SK-N-SH treated with all-trans-retinoic acid at 6 μM for 48 hours (cell line): ENCODE data around the gene BNC2.

Source experiments
- ATAC-seq: fragments of 200-7000 bp; cut with Tn5 transposase; 3 replicates; pipeline ENCODE4 v1.9.1; 2020; ENCODE audit warnings: mild to moderate bottlenecking, moderate library complexity
- BACH2 ChIP-seq: fragments of 250-450 bp; sonication (Bioruptor Pico); IDR thresholded peaks from 2 replicates; pipeline ENCODE4 v1.9.0; 2021; ENCODE audit warnings: mild to moderate bottlenecking, borderline replicate concordance
- CSDC2 ChIP-seq: fragments of 250-450 bp; sonication (Bioruptor Pico); IDR thresholded peaks from 2 replicates; pipeline ENCODE4 v1.5.0; 2020; ENCODE audit warnings: mild to moderate bottlenecking, moderate library complexity
- ESRRG ChIP-seq: fragments of 250-450 bp; sonication (Bioruptor Pico); IDR thresholded peaks from 2 replicates; pipeline ENCODE4 v1.6.1; 2021; ENCODE audit warnings: mild to moderate bottlenecking
- GLIS3 ChIP-seq: fragments of 250-450 bp; sonication (Bioruptor Pico); IDR thresholded peaks from 2 replicates; pipeline ENCODE4 v1.5.0; 2020; ENCODE audit warnings: mild to moderate bottlenecking, moderate library complexity
- ISL1 ChIP-seq: fragments of 250-450 bp; sonication (Bioruptor Pico); IDR thresholded peaks from 2 replicates; pipeline ENCODE4 v2.1.2; 2022; ENCODE audit warnings: mild to moderate bottlenecking, moderate library complexity
- OSR1 ChIP-seq: fragments of 250-450 bp; sonication (Bioruptor Pico); IDR thresholded peaks from 2 replicates; pipeline ENCODE4 v1.8.0; 2022; ENCODE audit warnings: moderate library complexity, mild to moderate bottlenecking, inconsistent platforms
- RARB ChIP-seq: fragments of 250-450 bp; sonication (Bioruptor Pico); IDR thresholded peaks from 2 replicates; pipeline ENCODE4 v1.8.0; 2021; ENCODE audit warnings: mild to moderate bottlenecking, moderate library complexity
- TCF4 ChIP-seq: fragments of 250-450 bp; sonication (Bioruptor Pico); IDR thresholded peaks from 2 replicates; pipeline ENCODE4 v1.8.0; 2021; ENCODE audit warnings: mild to moderate bottlenecking, moderate library complexity, borderline replicate concordance
- ZC3H10 ChIP-seq: fragments of 250-450 bp; sonication (Bioruptor Pico); IDR thresholded peaks from 2 replicates; pipeline ENCODE4 v1.5.1; 2021; ENCODE audit warnings: mild to moderate bottlenecking, moderate library complexity
- ZFP3 ChIP-seq: fragments of 250-450 bp; sonication (Bioruptor Pico); IDR thresholded peaks from 2 replicates; pipeline ENCODE4 v1.5.0; 2020; ENCODE audit warnings: mild to moderate bottlenecking, moderate library complexity
- ZNF70 ChIP-seq: fragments of 450-650 bp; formaldehyde crosslinking; IDR thresholded peaks from 2 replicates; pipeline ENCODE4 v1.5.0; 2020; ENCODE audit warnings: mild to moderate bottlenecking, moderate library complexity
- TF ChIP-seq, protein P1 (sequence below): fragments of 250-450 bp; sonication (Bioruptor Pico); IDR thresholded peaks from 2 replicates; pipeline ENCODE4 v1.5.1; 2020; ENCODE audit warnings: low read depth, mild to moderate bottlenecking, moderate library complexity
- TF ChIP-seq, protein P2 (sequence below): fragments of 250-450 bp; sonication (Bioruptor Pico); IDR thresholded peaks from 2 replicates; pipeline ENCODE4 v1.5.1; 2021; ENCODE audit warnings: mild to moderate bottlenecking, moderate library complexity
- TF ChIP-seq, protein P3 (sequence below): fragments of 250-450 bp; sonication (Bioruptor Pico); IDR thresholded peaks from 2 replicates; pipeline ENCODE4 v1.8.0; 2020; ENCODE audit warnings: mild to moderate bottlenecking, moderate library complexity, borderline replicate concordance
- TF ChIP-seq, protein P4 (sequence below): fragments of 250-450 bp; sonication (Bioruptor Pico); IDR thresholded peaks from 2 replicates; pipeline ENCODE4 v1.5.0; 2020; ENCODE audit warnings: mild to moderate bottlenecking, moderate library complexity

The BNC2 gene

DNA sequence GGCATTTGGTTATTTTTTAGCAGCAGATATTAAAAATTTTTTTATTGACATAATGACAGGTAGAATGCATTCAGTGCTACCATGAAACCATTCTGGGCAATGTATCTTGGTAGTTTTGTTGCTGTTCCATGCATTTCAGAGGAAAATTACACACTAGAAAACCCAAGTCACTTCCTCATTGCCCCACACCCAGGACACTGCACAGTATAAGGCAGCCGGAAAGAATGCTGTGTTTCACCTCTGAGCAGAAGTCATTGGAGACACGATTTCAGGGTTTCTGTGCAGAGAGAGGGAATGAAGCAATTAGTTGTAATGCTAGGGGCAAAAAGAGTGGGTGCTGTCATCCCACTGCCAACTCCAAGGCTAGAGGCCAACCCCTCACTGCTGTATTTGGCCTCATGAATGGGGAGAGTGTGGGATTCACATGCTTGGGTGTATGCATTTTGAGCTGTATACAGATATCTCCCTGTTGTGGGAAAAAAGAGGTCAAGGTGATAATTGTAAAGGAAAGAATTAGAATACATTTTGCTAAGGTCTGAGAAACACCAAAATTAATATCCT, 290.5 kb downstream of the BNC2 start:
- no peak for ATAC-seq
- TF ChIP-seq, protein P1, sequence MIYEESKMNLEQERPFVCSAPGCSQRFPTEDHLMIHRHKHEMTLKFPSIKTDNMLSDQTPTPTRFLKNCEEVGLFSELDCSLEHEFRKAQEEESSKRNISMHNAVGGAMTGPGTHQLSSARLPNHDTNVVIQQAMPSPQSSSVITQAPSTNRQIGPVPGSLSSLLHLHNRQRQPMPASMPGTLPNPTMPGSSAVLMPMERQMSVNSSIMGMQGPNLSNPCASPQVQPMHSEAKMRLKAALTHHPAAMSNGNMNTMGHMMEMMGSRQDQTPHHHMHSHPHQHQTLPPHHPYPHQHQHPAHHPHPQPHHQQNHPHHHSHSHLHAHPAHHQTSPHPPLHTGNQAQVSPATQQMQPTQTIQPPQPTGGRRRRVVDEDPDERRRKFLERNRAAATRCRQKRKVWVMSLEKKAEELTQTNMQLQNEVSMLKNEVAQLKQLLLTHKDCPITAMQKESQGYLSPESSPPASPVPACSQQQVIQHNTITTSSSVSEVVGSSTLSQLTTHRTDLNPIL (CRISPR knock-in tag) = no peak
- TF ChIP-seq TCF4 (CRISPR knock-in tag) (no peak), ESRRG (CRISPR knock-in tag) (no peak), RARB (CRISPR knock-in tag) (no peak), OSR1 (no peak)
- TF ChIP-seq, protein P2, sequence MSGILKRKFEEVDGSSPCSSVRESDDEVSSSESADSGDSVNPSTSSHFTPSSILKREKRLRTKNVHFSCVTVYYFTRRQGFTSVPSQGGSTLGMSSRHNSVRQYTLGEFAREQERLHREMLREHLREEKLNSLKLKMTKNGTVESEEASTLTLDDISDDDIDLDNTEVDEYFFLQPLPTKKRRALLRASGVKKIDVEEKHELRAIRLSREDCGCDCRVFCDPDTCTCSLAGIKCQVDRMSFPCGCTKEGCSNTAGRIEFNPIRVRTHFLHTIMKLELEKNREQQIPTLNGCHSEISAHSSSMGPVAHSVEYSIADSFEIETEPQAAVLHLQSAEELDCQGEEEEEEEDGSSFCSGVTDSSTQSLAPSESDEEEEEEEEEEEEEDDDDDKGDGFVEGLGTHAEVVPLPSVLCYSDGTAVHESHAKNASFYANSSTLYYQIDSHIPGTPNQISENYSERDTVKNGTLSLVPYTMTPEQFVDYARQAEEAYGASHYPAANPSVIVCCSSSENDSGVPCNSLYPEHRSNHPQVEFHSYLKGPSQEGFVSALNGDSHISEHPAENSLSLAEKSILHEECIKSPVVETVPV (CRISPR knock-in tag) = no peak
- TF ChIP-seq, protein P3, sequence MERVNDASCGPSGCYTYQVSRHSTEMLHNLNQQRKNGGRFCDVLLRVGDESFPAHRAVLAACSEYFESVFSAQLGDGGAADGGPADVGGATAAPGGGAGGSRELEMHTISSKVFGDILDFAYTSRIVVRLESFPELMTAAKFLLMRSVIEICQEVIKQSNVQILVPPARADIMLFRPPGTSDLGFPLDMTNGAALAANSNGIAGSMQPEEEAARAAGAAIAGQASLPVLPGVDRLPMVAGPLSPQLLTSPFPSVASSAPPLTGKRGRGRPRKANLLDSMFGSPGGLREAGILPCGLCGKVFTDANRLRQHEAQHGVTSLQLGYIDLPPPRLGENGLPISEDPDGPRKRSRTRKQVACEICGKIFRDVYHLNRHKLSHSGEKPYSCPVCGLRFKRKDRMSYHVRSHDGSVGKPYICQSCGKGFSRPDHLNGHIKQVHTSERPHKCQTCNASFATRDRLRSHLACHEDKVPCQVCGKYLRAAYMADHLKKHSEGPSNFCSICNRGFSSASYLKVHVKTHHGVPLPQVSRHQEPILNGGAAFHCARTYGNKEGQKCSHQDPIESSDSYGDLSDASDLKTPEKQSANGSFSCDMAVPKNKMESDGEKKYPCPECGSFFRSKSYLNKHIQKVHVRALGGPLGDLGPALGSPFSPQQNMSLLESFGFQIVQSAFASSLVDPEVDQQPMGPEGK (CRISPR knock-in tag) = no peak
- TF ChIP-seq, protein P4, sequence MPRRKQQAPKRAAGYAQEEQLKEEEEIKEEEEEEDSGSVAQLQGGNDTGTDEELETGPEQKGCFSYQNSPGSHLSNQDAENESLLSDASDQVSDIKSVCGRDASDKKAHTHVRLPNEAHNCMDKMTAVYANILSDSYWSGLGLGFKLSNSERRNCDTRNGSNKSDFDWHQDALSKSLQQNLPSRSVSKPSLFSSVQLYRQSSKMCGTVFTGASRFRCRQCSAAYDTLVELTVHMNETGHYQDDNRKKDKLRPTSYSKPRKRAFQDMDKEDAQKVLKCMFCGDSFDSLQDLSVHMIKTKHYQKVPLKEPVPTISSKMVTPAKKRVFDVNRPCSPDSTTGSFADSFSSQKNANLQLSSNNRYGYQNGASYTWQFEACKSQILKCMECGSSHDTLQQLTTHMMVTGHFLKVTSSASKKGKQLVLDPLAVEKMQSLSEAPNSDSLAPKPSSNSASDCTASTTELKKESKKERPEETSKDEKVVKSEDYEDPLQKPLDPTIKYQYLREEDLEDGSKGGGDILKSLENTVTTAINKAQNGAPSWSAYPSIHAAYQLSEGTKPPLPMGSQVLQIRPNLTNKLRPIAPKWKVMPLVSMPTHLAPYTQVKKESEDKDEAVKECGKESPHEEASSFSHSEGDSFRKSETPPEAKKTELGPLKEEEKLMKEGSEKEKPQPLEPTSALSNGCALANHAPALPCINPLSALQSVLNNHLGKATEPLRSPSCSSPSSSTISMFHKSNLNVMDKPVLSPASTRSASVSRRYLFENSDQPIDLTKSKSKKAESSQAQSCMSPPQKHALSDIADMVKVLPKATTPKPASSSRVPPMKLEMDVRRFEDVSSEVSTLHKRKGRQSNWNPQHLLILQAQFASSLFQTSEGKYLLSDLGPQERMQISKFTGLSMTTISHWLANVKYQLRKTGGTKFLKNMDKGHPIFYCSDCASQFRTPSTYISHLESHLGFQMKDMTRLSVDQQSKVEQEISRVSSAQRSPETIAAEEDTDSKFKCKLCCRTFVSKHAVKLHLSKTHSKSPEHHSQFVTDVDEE (CRISPR knock-in tag) = no peak

DNA sequence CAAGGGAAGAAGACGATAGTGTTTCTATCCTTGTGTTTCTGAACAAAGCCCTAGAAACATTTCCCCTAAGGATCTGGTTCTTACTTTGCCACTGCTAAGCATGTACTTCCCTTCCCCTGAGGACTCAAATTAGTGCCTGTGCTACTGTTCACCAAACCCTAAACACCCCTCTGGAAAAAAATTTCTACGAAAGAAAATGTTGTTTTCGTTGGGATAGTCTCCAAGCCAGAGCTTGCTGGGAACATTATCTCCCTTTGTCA, 294.6 kb downstream of the BNC2 start:
- TF ChIP-seq, protein P3 (CRISPR knock-in tag) = no peak
- TF ChIP-seq GLIS3 (CRISPR knock-in tag) (no peak), ZNF70 (no peak), ZC3H10 (no peak)
- ATAC-seq = no peak

DNA sequence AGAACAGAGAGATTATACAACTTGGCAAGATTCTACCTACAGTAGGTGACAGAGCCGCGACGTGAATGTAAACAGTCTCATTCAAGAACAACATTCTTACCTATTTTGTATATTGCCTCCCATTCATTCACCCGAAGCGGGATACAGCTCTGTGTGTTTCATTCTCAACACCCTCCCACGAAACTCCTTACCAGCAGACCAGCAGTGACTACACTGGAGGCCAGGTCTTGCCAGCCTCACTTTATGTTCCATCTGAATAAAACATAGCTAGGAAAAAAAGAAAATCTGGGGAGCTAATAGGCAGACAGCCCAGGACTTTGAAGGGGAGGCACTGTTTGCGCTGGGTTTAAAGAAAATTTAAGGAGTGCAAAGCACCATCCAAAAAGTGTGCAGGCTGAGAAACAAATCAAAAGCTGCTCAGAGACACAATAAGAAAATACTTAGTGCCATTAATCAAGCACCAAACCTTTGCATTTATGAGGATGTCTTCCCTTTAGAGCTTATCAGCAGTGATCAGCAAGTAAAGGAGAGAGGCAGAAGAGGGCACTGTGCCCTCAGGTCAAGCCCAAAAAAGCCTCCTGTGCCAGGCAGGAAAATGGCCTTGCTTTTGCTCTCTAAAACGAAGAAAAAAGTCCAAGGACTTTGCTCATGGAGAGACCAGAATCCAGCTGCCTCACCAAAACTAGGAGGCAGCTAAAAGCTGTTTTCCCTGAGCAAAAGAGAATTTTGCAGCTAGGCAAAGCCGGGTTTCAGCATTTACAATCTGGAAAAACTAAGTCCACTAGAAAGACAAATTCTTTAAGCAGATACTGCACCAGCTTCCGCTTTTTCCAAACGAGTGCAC, 295.1 kb downstream of the BNC2 start:
- TF ChIP-seq BACH2 (CRISPR knock-in tag) (no peak), ZFP3 (CRISPR knock-in tag) (0 out of 2 replicates have a peak, but pooled peaks have one; percentile 42), ISL1 (peak; percentile 48; the same call in 1 of the 2 replicates), CSDC2 (CRISPR knock-in tag) (peak; percentile 71; the same call in 1 of the 2 replicates)
- TF ChIP-seq, protein P2 (CRISPR knock-in tag) = no peak
- ATAC-seq = peak; percentile 41
